H1 (cell line): ENCODE measurements around the gene SCGB2B2. TPM values are rescaled to one million over a fixed set of nuclear protein-coding genes. Genes with fewer than 3 reads are reported as not detected.

Experiments used
- E2F6 ChIP-seq: IDR thresholded peaks from 2 replicates; pipeline ENCODE4 v1.6.1; 2012; ENCODE audit warnings: inconsistent platforms
- SIX5 ChIP-seq: IDR thresholded peaks from 2 replicates; pipeline ENCODE4 v1.6.1; 2011; ENCODE audit warnings: mild to moderate bottlenecking, low read depth, low read length
- SRF ChIP-seq: IDR thresholded peaks from 2 replicates; pipeline ENCODE4 v1.6.1; 2011; ENCODE audit warnings: mild to moderate bottlenecking, low read depth, low read length, moderate library complexity
- SUZ12 ChIP-seq: fragments of 200-600 bp; sonication (generic); IDR thresholded peaks from 2 replicates; pipeline ENCODE4 v1.6.1; 2012; ENCODE audit warnings: mild to moderate bottlenecking, inconsistent platforms, low read length, moderate library complexity, mixed read lengths
- polyA plus RNA-seq, 7 experiments: library from polyadenylated mRNA; depleted of rRNA in 3 of 7; stranded (reverse) in 5 of 7; unstranded in 2 of 7; fragments of >200 nt in 5 of 7; fragments of 200-250 nt in 2 of 7; gene quantifications; 1 replicate in 5 of 7; 2 replicates in 1 of 7; 4 replicates in 1 of 7; pipeline versions ENCODE4 v1.2.1 to v1.2.3, GENCODE V29; 2011 to 2013; ENCODE audit warnings: missing spikeins in 2 of 7, mixed read lengths in 2 of 7
- total RNA-seq: library from RNA; stranded (reverse); fragmentation: NEBNext Ultra II Directional; extraction: Animal tissue kit (Norgen Biotek cat#: 25700); gene quantifications from 2 replicates; pipeline ENCODE4 v1.2.1, GENCODE V29; 2021

The SCGB2B2 gene
- total and polyA plus RNA-seq, 2 of the 8 experiments (the other 6 are each of a cell fraction or from before 2014, with no cell fraction given): 0.09 TPM; not detected in 1

GRCh38 chr19:34642241-34642640 lies 34.7 kb downstream of the SCGB2B2 start (continued):
- TF ChIP-seq SIX5 (no peak), SUZ12 (no peak), E2F6 (no peak), SRF (no peak)
